H1 (cell line): ENCODE results near the gene RBM26. TPM values are rescaled to one million over a fixed set of nuclear protein-coding genes. Genes with fewer than 3 reads are reported as not detected.

Experiments used
- ATF2 ChIP-seq: IDR thresholded peaks from 2 replicates; pipeline ENCODE4 v1.6.1; 2012; ENCODE audit warnings: low read length, inconsistent platforms
- HDAC2 ChIP-seq, 2 experiments: fragments of 300-600 bp in 1 of 2; sonication (generic) in 1 of 2; IDR thresholded peaks; 2 replicates each; pipeline ENCODE4 v1.6.1; 2011 to 2012; ENCODE audit warnings: low read depth in 2 of 2, low read length in 2 of 2, mild to moderate bottlenecking in 2 of 2, moderate library complexity in 2 of 2, borderline replicate concordance in 1 of 2, inconsistent platforms in 1 of 2
- HDAC6 ChIP-seq: IDR thresholded peaks from one replicate; pipeline ENCODE4 v1.7.1; 2012; ENCODE audit warnings: low read depth, mild to moderate bottlenecking, inconsistent platforms, low read length, moderate library complexity
- MAFK ChIP-seq: IDR thresholded peaks from 2 replicates; pipeline ENCODE4 v1.6.1; 2012; ENCODE audit warnings: low read depth, mild to moderate bottlenecking, improper control_type of control experiment, low read length
- TCF12 ChIP-seq: IDR thresholded peaks from 2 replicates; pipeline ENCODE4 v1.6.1; 2011; ENCODE audit warnings: low read depth, mild to moderate bottlenecking, low read length
- polyA plus RNA-seq, 7 experiments: library from polyadenylated mRNA; depleted of rRNA in 3 of 7; stranded (reverse) in 5 of 7; unstranded in 2 of 7; fragments of >200 nt in 5 of 7; fragments of 200-250 nt in 2 of 7; gene quantifications; 1 replicate in 5 of 7; 2 replicates in 1 of 7; 4 replicates in 1 of 7; pipeline versions ENCODE4 v1.2.1 to v1.2.3, GENCODE V29; 2011 to 2013; ENCODE audit warnings: missing spikeins in 2 of 7, mixed read lengths in 2 of 7
- small RNA-seq: library from polyadenylated mRNA; stranded (forward); fragments of <200 nt; extraction: miRNeasy Mini kit (QIAGEN cat#:217004); gene quantifications from one replicate; pipeline ENCODE3, GENCODE V24; 2013; ENCODE audit not compliant: insufficient read depth
- total RNA-seq: library from RNA; stranded (reverse); fragmentation: NEBNext Ultra II Directional; extraction: Animal tissue kit (Norgen Biotek cat#: 25700); gene quantifications from 2 replicates; pipeline ENCODE4 v1.2.1, GENCODE V29; 2021

RBM26 gene
- total and polyA plus RNA-seq, 2 of the 8 experiments (the other 6 are each of a cell fraction or from before 2014, with no cell fraction given), result 20.3 to 65.5 TPM

- TF ChIP-seq ATF2, result no peak
- no peak for TF ChIP-seq HDAC6
- no peak for TF ChIP-seq MAFK
- no peak for TF ChIP-seq HDAC2 (IDR thresholded peaks at IDR 0.05; ENCODE audit: borderline replicate concordance in 1 of 2, low read depth in 2 of 2, low read length in 2 of 2)
- TF ChIP-seq TCF12, result no peak
Observed at GRCh38 chr13:79270859-79271258, 135.2 kb downstream of the RBM26 start (continued).

Small RNAs within 50 kb of the gene (small RNA-seq; reads per million reads assigned to genes)
- gene RNA5SP33, result not detected

Other genes with a start within 250 kb of the RBM26 start
- 30.4 and 32.9 TPM in 2 replicates for gene NDFIP2, start 74.9 kb upstream of the RBM26 start, total RNA-seq
- gene NDFIP2, start 74.9 kb upstream of the RBM26 start, polyA plus RNA-seq (2011; rRNA removed), result 8.3 and 11.1 TPM in 2 replicates